Erythroblast (primary cell): ENCODE results near the gene MN1.

ENCODE experiments used
- GATA1 ChIP-seq: IDR thresholded peaks from 2 replicates; pipeline ENCODE4 v1.6.1; 2011; ENCODE audit warnings: low read depth, mild to moderate bottlenecking, control low read depth, low read length, moderate library complexity
- POLR2A ChIP-seq: IDR thresholded peaks from 2 replicates; pipeline ENCODE4 v1.6.1; 2011; ENCODE audit warnings: mild to moderate bottlenecking, low read length

GRCh38 chr22:27799827-27800249 is 1.7 kb downstream of the MN1 start:
- TF ChIP-seq POLR2A (no peak), GATA1 (no peak)
